Motor neuron (in vitro differentiated cells): Measurements from ENCODE around the gene RWDD2A. TPM values are rescaled to one million over a fixed set of nuclear protein-coding genes. Genes with fewer than 3 reads are reported as not detected.

Experiments used
- ATAC-seq, 8 experiments: fragments of 200-7000 bp; cut with Tn5 transposase; replicated peaks in 6 of 8; 2 replicates each; pipeline ENCODE4 v1.8.0; 2021; ENCODE audit warnings: mild to moderate bottlenecking in 8 of 8, moderate library complexity in 8 of 8
- H3K27ac ChIP-seq, 2 donors: fragments of 250-450 bp; sonication (Bioruptor Pico); 2 replicates each; pipeline ENCODE4 v1.9.0; 2021; ENCODE audit warnings: antibody characterized with exemption in 2 of 2, mild to moderate bottlenecking in 2 of 2, moderate library complexity in 1 of 2
- H3K4me1 ChIP-seq, 2 donors: fragments of 250-450 bp; sonication (Bioruptor Pico); replicated peaks in 1 of 2; 2 replicates each; pipeline ENCODE4 v1.6.1; 2021; ENCODE audit warnings: antibody characterized with exemption in 2 of 2, mild to moderate bottlenecking in 2 of 2, moderate library complexity in 1 of 2
- H3K4me3 ChIP-seq, 5 donors: fragments of 250-450 bp; sonication (Bioruptor Pico); 2 replicates each; pipeline ENCODE4 v1.9.0; 2021; ENCODE audit warnings: antibody characterized with exemption in 5 of 5, mild to moderate bottlenecking in 5 of 5, moderate library complexity in 4 of 5
- WGBS, 10 experiments: fragments of 450-650 bp; shearing (Covaris generic); methylation state at CpG; one replicate each; pipeline ENCODE4 v1.0.0; 2022; 5-methylcytosine and 5-hydroxymethylcytosine counted together
- in situ Hi-C, 9 experiments: fragments of 400-800 bp; cut with MboI; loops; one replicate each; pipeline ENCODE4 v1.15.0; 2021; ENCODE audit warnings: low sequenced_read_pairs in 9 of 9, low pct_unique_long_range_greater_than_20kb in 2 of 9; ENCODE audit not compliant: unreplicated experiment in 9 of 9
- total RNA-seq, 8 experiments: library from RNA; unstranded; fragments of 300-600 nt; gene quantifications; 2 replicates each; pipeline versions ENCODE4 v1.2.3 to v1.2.4, GENCODE V29; 2022

The RWDD2A gene
- 10 to 100 TPM in 1 of 8 experiments, 1 to 10 TPM in 7; 3.2 to 10.2 (median 4.0) TPM for total RNA-seq

- 0 to 7% (median 3%) methylated on average over 3 to 14 of the region's 88 CpGs; no CpG with 5 or more reads in 6 of the 10 experiments for WGBS, 10 experiments
- ATAC-seq = peak; percentile 92 to 96 (median 94)
- Histone ChIP-seq H3K4me1 (peaks cover 17 to 21% of the 10 kb centered on the region in 2 donors), H3K27ac (peak within 1 kb of the TSS; percentile 91 to 98), H3K4me3 (peak within 1 kb of the TSS; percentile 92 to 99 (median 94))
- in situ Hi-C loops = no loop called here
Observed at GRCh38 chr6:83192871-83193746, at the start of gene RWDD2A, which contains the start of gene PGM3. RWDD2A (plus strand) TSS chr6:83193357; CDS start chr6:83194452, 1,095 bp downstream. PGM3 (minus strand) TSS chr6:83193265; CDS start chr6:83191012, 2,253 bp downstream.

GRCh38 chr6:83151114-83151513 is 42.0 kb upstream of the RWDD2A start:
- peaks cover 8 to 22% of the 10 kb centered on the region in 2 donors for H3K4me1 ChIP-seq
- peak in 3 of 8 experiments; percentile 97 to 99 (median 99) for ATAC-seq
- H3K4me3 ChIP-seq = no peak overlapping the region
- WGBS, 10 experiments = 0 to 100% (median 89%) methylated on average over 1 to 2 of the region's 2 CpGs
- in situ Hi-C loops = loop anchor here in 1 of 9 experiments (25.0 kb wide), 1 partner anchor 939 kb away; no protein-coding TSS in a partner anchor
- H3K27ac ChIP-seq = no peak overlapping the region

GRCh38 chr6:83152913-83153312 is 40.2 kb upstream of the RWDD2A start:
- H3K4me1 ChIP-seq = peaks cover 8 to 22% of the 10 kb centered on the region in 2 donors
- WGBS, 10 experiments = 71% methylated on average over 1 of the region's 1 CpG; no CpG with 5 or more reads in 8 of the 10 experiments
- H3K27ac ChIP-seq = no peak overlapping the region
- no peak overlapping the region for H3K4me3 ChIP-seq
- in situ Hi-C loops = loop anchor here in 1 of 9 experiments (25.0 kb wide), 1 partner anchor 941 kb away; no protein-coding TSS in a partner anchor
- ATAC-seq = peak in 3 of 8 experiments; percentile 18 to 36 (median 22)

- in situ Hi-C loops = loop anchor here in 1 of 9 experiments (25.0 kb wide), 1 partner anchor 942 kb away; no protein-coding TSS in a partner anchor
- H3K27ac ChIP-seq = peak overlapping the region in 1 of 2 donors; percentile 56
- WGBS, 10 experiments = 33 to 100% (median 61%) methylated on average over 1 to 4 of the region's 4 CpGs
Observed at GRCh38 chr6:83153883-83154521, 39.2 kb upstream of the RWDD2A start.

GRCh38 chr6:83155794-83156193 is 37.4 kb upstream of the RWDD2A start:
- H3K4me3 ChIP-seq = no peak overlapping the region
- H3K27ac ChIP-seq = no peak overlapping the region
- no peak for ATAC-seq
- in situ Hi-C loops = loop anchor here in 1 of 9 experiments (25.0 kb wide), 1 partner anchor 943 kb away; no protein-coding TSS in a partner anchor
- peaks cover 8 to 22% of the 10 kb centered on the region in 2 donors for H3K4me1 ChIP-seq
- WGBS, 10 experiments = 50 to 94% (median 73%) methylated on average over 1 to 2 of the region's 2 CpGs; no CpG with 5 or more reads in 2 of the 10 experiments

More at GRCh38 chr6:83153883-83154521, 39.2 kb upstream of the RWDD2A start:
- Histone ChIP-seq H3K4me3 (no peak overlapping the region), H3K4me1 (peaks cover 8 to 22% of the 10 kb centered on the region in 2 donors)
- ATAC-seq = peak in 5 of 8 experiments; percentile 55 to 80 (median 72)

GRCh38 chr6:83160167-83160566 is 33.0 kb upstream of the RWDD2A start:
- in situ Hi-C loops = loop anchor here in 1 of 9 experiments (25.0 kb wide), 1 partner anchor 948 kb away; no protein-coding TSS in a partner anchor
- H3K4me1 ChIP-seq = no peaks in the 10 kb centered on the region
- 60 to 100% (median 93%) methylated on average over 1 of the region's 1 CpG; no CpG with 5 or more reads in 4 of the 10 experiments for WGBS, 10 experiments
- ATAC-seq = no peak
- no peak overlapping the region for H3K4me3 ChIP-seq
- no peak overlapping the region for H3K27ac ChIP-seq

- Histone ChIP-seq H3K27ac (no peak overlapping the region), H3K4me1 (no peaks in the 10 kb centered on the region), H3K4me3 (no peak overlapping the region)
- in situ Hi-C loops = loop anchor here in 1 of 9 experiments (25.0 kb wide), 1 partner anchor 956 kb away; no protein-coding TSS in a partner anchor
- no peak for ATAC-seq
- WGBS, 10 experiments = 74 to 100% (median 98%) methylated on average over 1 to 5 of the region's 5 CpGs; no CpG with 5 or more reads in 1 of the 10 experiments
Observed at GRCh38 chr6:83167726-83168278, 25.4 kb upstream of the RWDD2A start.

- no peak for ATAC-seq
- no peaks in the 10 kb centered on the region for H3K4me1 ChIP-seq
- WGBS, 10 experiments = 67 to 100% (median 92%) methylated on average over 1 of the region's 1 CpG; no CpG with 5 or more reads in 4 of the 10 experiments
- H3K4me3 ChIP-seq = no peak overlapping the region
- H3K27ac ChIP-seq = no peak overlapping the region
- in situ Hi-C loops = loop anchor here in 1 of 9 experiments (25.0 kb wide), 1 partner anchor 956 kb away; no protein-coding TSS in a partner anchor
Observed at GRCh38 chr6:83168556-83168955, 24.6 kb upstream of the RWDD2A start.

GRCh38 chr6:83169106-83169505 is 24.1 kb upstream of the RWDD2A start:
- H3K4me3 ChIP-seq = no peak overlapping the region
- no peak for ATAC-seq
- no peaks in the 10 kb centered on the region for H3K4me1 ChIP-seq
- in situ Hi-C loops = loop anchor here in 1 of 9 experiments (25.0 kb wide), 1 partner anchor 957 kb away; no protein-coding TSS in a partner anchor
- H3K27ac ChIP-seq = no peak overlapping the region

GRCh38 chr6:83169511-83169910 is 23.6 kb upstream of the RWDD2A start:
- WGBS, 10 experiments = 86 to 100% (median 100%) methylated on average over 1 of the region's 1 CpG; no CpG with 5 or more reads in 4 of the 10 experiments
- Histone ChIP-seq H3K4me1 (no peaks in the 10 kb centered on the region), H3K27ac (no peak overlapping the region), H3K4me3 (no peak overlapping the region)
- in situ Hi-C loops = loop anchor here in 1 of 9 experiments (25.0 kb wide), 1 partner anchor 957 kb away; no protein-coding TSS in a partner anchor
- ATAC-seq = no peak

GRCh38 chr6:83176246-83176645 is 16.9 kb upstream of the RWDD2A start:
- 84 to 100% (median 94%) methylated on average over 2 to 4 of the region's 4 CpGs; no CpG with 5 or more reads in 3 of the 10 experiments for WGBS, 10 experiments
- H3K4me1 ChIP-seq = peaks cover 10 to 19% of the 10 kb centered on the region in 2 donors
- in situ Hi-C loops = no loop called here
- no peak overlapping the region for H3K4me3 ChIP-seq
- ATAC-seq = no peak
- H3K27ac ChIP-seq = no peak overlapping the region

- Histone ChIP-seq H3K4me1 (peaks cover 16 to 34% of the 10 kb centered on the region in 2 donors), H3K27ac (peak overlapping the region in 1 of 2 donors; percentile 77), H3K4me3 (no peak overlapping the region)
- ATAC-seq = peak in 5 of 8 experiments; percentile 66 to 92 (median 89)
- in situ Hi-C loops = no loop called here
Observed at GRCh38 chr6:83180426-83180950, 12.7 kb upstream of the RWDD2A start.
